LNCaP clone FGC (cell line): ENCODE data around the gene MANBA.
"Not testable (repeated sequence)": the region's sequence is repeated elsewhere in the genome, so short reads cannot be mapped to it uniquely, and the experiment has no call there.

Experiments used
- DNase-seq: peaks from one replicate; pipeline ENCODE4 v3.0.0-alpha.2; 2011; ENCODE audit warnings: low read depth
- H3K4me3 ChIP-seq: 2 replicates; pipeline ENCODE4 v1.5.1; 2011; ENCODE audit warnings: mild to moderate bottlenecking, low read depth, low read length, control low read depth
- TF ChIP-seq, protein P1 (sequence below): IDR thresholded peaks from 2 replicates; pipeline ENCODE4 v1.5.1; 2012; ENCODE audit warnings: mild to moderate bottlenecking; ENCODE audit not compliant: control insufficient read depth, insufficient read depth; ENCODE audit errors: extremely low read depth

MANBA gene

DNA sequence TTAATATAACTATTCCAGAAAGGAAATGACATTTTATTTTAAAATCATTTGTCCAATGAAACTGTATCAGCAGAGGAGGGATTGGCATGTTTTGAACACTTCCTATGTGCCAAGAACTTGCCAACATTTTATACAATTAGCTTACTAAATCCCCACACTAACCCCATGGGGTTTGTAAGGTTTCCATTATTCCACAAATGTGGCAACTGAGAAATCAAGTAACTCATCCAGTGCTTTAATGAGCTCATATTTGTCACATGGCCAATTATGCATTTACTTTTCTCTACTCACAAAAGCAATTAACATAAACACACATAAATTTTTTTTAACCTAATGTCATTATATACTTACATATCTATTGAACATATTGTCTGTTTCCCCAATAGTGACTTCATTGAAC is 37.3 kb downstream of the MANBA start:
- DNase-seq, result peak; percentile 62
- no peak overlapping the region for H3K4me3 ChIP-seq
- TF ChIP-seq, protein P1, sequence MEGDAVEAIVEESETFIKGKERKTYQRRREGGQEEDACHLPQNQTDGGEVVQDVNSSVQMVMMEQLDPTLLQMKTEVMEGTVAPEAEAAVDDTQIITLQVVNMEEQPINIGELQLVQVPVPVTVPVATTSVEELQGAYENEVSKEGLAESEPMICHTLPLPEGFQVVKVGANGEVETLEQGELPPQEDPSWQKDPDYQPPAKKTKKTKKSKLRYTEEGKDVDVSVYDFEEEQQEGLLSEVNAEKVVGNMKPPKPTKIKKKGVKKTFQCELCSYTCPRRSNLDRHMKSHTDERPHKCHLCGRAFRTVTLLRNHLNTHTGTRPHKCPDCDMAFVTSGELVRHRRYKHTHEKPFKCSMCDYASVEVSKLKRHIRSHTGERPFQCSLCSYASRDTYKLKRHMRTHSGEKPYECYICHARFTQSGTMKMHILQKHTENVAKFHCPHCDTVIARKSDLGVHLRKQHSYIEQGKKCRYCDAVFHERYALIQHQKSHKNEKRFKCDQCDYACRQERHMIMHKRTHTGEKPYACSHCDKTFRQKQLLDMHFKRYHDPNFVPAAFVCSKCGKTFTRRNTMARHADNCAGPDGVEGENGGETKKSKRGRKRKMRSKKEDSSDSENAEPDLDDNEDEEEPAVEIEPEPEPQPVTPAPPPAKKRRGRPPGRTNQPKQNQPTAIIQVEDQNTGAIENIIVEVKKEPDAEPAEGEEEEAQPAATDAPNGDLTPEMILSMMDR, result no peak

DNA sequence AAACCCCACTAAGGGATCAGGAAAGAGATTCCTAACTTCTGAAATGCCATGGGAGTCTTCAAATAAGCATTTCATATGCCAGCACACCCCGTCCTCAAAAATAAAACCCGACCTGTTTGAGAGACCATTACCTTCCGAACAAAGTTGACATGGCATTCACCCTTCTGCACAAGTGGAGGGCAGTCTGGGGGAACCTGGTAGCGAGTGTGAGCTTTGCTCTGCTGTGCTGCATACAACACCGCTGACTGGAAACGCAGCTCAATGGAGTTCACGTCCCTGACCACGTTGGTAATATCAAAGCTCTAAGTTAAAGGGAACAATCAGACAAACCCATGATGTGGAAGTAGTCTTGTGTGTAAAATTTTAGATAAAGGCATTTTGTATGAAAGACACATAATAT is 38.0 kb downstream of the MANBA start:
- TF ChIP-seq, protein P1, result no peak
- no peak for DNase-seq
- H3K4me3 ChIP-seq, result no peak overlapping the region

DNA sequence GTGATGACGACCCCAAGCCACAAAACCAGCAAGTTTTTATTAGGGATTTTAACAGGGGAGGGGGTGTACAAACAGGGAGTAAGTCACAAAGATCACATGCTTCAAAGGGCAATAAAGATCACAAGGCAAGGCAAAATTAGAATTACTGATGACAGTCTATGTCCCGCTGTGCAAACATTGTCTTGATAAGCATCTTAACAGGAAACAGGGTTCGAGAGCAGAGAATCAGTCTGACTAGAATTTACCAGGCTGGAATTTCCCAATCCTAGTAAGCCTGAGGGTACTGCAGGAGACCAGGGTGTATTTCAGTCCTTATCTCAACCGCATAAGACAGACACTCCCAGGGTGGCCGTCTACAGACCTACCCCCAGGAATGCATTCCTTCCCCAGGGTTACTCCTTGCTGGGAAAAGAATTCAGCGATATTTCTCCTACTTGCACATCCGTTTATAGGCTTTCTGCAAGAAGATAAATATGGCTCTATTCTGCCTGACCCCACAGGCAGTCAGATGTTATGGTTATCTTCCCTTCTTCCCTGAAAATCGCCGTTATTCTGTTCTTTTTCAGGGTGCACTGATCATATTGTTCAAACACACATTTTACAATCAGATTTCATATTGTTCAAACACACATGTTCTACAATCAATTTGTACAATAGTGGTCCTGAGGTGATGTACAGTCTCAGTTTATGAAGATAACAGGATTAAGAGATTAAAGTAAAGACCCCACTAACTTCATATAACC is 41.8 kb downstream of the MANBA start:
- DNase-seq, H3K4me3 ChIP-seq: not testable (repeated sequence)

DNA sequence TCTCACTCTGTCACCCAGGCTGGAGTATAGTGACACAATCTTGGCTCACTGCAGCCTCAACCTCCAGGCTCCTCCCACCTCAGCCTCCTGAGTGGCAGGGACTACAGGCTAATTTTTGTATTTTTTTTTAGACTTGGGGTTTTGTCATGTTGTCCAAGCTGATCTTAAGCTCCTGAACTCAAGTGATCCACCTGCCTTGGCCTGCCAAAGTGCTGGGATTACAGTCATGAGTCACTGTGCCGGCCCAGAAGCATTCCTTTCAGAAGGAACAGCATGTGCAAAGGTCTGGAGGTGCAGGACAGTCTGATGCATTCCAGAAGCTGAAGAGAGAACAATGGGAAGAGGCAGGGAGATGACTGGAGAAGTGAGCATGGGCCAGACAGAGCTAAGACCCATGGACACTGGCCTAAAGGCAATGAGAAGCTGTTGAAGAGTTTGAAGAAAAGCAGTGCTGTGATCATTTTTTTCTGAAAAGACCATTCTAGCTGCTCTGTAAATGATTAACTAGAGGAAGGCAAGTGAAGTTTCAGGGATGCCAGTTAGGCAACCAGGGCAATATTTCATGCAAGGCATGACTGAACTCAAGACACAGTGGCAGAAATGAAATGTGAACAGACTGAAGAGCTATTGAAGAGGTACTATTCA is 43.2 kb downstream of the MANBA start:
- DNase-seq, result no peak
- H3K4me3 ChIP-seq, result no peak overlapping the region
- TF ChIP-seq, protein P1, result no peak

DNA sequence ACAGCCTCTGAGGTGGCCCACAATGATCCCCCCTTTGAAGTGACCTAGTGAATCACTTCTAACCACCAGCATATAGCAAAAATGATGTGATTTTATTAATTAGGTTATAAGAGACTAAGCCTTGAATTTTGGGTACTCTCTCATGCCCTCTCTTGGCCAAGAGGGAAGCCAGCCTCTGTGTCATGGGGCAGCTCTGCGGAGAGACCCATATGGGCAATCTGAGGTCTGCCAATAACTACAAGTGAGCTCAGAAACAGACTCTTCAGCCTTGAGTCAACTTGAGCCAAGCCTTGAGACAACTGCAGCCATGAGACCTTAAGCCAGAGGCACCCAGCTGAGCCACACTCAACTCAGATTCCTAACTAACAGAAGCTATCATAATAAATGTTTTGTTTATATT is 45.7 kb downstream of the MANBA start:
- TF ChIP-seq, protein P1, result 0 out of 2 replicates have a peak, but pooled peaks have one; percentile 11
- no peak overlapping the region for H3K4me3 ChIP-seq
- DNase-seq, result no peak

DNA sequence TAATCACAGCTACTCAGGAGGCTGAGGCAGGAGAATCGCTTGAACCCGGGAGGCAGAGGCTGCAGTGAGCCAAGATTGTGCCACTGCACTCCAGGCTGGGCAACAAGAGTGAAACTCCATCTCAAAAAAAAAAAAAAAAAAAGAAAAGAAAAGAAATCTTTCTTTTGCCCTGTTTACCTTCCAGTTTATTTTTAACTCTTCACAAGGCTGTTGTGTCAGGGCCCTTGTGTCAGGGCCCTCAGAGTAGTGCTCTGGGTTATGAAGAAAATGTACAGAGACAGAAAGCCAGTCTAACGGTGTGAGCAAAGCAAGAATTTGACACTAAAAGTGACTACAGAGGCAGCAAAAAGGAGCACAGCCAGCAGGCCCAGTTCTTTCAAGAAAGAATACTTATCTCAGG is 47.0 kb downstream of the MANBA start:
- not testable (repeated sequence) for H3K4me3 ChIP-seq, DNase-seq

DNA sequence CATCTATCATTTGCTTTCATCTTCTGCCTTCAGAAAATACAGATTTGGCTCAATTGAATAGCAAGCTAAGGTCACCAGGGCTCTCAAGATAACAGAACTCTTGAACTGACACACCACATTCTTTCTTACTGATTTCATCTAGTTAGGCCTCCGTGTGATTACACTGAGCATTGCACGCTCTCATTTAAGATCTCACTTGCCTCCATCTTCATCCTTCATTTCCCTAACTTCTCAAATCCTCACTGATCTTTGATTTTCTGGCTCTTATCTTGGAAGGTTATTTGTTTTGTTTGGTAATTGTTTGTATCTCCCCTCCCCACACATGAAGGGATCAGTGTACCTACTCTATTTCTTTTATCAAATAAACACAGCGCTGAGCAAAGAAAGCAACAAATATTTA is 47.7 kb downstream of the MANBA start:
- TF ChIP-seq, protein P1, result no peak
- H3K4me3 ChIP-seq, result no peak overlapping the region
- no peak for DNase-seq

DNA sequence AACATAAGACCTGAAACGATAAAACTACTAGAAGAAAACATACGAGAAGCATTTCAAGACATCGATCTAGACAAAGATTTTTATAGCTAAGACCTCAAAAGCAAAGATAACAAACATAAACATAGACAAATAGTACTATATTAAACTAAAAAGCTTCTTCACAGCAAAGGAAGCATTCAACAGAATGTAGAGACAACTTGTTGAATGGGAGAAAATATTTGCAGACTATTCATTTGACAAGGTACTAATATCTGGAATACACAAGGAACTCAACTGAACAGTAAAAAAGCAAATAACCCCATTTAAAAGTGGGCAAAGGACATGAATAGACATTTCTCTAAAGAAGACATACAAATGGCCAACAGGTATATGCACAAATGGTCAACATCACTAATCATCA is 49.8 kb downstream of the MANBA start:
- DNase-seq, result no peak
- no peak overlapping the region for H3K4me3 ChIP-seq
- TF ChIP-seq, protein P1, result no peak

DNA sequence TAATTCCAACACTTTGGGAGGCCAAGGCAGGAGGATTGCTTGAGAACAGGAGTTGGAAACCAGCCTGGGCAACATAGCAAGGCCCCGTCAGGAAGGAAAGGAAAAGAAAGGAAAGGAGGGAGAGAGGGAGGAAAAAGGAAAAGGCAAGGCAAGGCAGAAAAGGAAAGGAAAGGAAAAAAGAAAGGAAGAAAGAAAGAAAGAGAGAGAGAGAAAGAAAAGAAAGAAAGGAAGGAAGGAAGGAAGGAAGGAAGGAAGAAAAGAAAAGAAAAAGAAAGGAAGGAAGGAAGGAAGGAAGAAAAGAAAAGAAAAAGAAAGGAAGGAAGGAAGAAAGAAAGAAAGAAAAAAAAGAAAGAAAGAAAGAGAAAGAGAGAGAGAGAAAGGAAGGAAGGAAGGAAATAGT is 51.7 kb downstream of the MANBA start:
- DNase-seq, H3K4me3 ChIP-seq: not testable (repeated sequence)
